Measurements from ENCODE around the gene MFN2.

DNA sequence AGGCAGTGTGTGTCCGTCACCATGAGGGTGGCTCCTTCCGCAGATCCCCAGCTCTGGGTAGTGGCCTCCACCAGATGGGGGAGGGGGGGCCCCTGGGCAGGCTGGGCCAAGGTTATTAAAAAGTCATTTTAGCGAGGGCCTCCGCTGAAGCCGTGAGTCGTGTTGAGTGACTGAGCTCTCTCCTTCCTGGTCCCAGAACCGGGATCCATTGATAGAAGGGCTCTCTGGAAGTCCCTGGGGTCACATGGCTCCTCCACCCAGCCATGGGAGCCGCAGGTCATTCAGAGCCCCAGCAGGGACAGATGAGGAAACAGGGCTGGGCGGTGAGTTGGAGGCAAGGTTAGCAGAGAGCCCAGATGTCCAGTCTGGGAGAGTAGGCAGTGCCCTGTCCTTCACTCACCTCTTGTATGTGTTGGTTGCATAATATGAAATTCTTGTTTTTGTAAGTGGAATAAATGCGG lies 51.9 kb downstream of the MFN2 start:
- TF ChIP-seq, protein P1, sequence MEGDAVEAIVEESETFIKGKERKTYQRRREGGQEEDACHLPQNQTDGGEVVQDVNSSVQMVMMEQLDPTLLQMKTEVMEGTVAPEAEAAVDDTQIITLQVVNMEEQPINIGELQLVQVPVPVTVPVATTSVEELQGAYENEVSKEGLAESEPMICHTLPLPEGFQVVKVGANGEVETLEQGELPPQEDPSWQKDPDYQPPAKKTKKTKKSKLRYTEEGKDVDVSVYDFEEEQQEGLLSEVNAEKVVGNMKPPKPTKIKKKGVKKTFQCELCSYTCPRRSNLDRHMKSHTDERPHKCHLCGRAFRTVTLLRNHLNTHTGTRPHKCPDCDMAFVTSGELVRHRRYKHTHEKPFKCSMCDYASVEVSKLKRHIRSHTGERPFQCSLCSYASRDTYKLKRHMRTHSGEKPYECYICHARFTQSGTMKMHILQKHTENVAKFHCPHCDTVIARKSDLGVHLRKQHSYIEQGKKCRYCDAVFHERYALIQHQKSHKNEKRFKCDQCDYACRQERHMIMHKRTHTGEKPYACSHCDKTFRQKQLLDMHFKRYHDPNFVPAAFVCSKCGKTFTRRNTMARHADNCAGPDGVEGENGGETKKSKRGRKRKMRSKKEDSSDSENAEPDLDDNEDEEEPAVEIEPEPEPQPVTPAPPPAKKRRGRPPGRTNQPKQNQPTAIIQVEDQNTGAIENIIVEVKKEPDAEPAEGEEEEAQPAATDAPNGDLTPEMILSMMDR (IDR thresholded peaks at IDR 0.05), result no peak
- no peak for TF ChIP-seq POLR2A (IDR thresholded peaks at IDR 0.05)
